ENCODE measurements around the gene CCDC61. TPM values are rescaled to one million over a fixed set of nuclear protein-coding genes. Genes with fewer than 3 reads are reported as not detected.

Gene CCDC61
- total and polyA plus RNA-seq, 2 of the 8 experiments (the other 6 are each of a cell fraction or from before 2014, with no cell fraction given): 7.8 to 17.4 TPM

DNA sequence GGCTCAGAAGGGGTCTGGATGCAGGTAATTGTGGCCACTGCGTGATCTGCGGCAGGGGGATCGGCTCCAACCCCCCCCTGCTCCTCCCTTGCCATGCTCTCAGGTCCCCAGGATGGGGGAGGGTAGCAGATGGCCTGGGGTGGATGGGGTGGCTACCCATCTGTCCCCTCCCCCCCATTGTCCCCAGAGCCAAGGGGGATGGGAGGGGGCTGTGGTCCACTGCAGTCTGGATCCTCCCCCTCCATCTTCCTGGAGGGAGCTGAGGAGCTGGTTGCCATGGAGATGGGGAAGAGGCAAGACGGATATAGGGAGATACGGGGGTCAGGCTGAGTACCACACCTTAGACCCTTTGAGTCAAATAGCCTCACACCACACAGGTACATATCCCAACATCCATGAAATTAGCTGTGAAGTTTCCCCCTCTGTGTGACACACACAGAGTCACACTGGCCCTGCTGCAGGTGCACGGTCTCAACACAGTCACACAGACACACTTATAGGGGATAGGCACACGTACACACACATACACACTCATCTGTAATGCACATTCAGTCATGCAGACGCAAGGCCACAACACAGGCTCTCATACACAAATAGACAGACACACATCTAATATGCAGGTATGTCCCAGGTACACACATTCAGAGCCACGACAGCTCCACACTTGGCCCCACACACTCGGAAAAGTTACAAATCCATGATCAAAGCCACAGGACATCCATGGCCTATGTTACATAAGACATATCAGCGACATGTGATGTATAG, 19.8 kb upstream of the CCDC61 start (continued):
- TF ChIP-seq CHD7 (IDR thresholded peaks at IDR 0.05; ENCODE audit: insufficient replicate concordance, low read length) (no peak), EZH2 (IDR thresholded peaks at IDR 0.05; ENCODE audit: low read depth, low read length, severe bottlenecking) (no peak), CREB1 (IDR thresholded peaks at IDR 0.05) (no peak), CTCF (IDR thresholded peaks at IDR 0.05; ENCODE audit: control extremely low read depth in 1 of 3, insufficient read depth in 1 of 3, low read depth in 1 of 3, low read length in 3 of 3) (no peak), NRF1 (IDR thresholded peaks at IDR 0.05; ENCODE audit: low read depth, low read length) (no peak), TEAD4 (IDR thresholded peaks at IDR 0.05; ENCODE audit: low read depth, low read length) (no peak)

All from H1 (cell line).